SK-N-SH treated with all-trans-retinoic acid at 6 μM for 48 hours (cell line): ENCODE data around the gene PLD5.

Experiments used
- ARNTL ChIP-seq: fragments of 450-650 bp; formaldehyde crosslinking; IDR thresholded peaks from 2 replicates; pipeline ENCODE4 v1.5.0; 2020; ENCODE audit warnings: low read depth, mild to moderate bottlenecking, moderate library complexity, borderline replicate concordance
- BACH2 ChIP-seq: fragments of 250-450 bp; sonication (Bioruptor Pico); IDR thresholded peaks from 2 replicates; pipeline ENCODE4 v1.9.0; 2021; ENCODE audit warnings: mild to moderate bottlenecking, borderline replicate concordance
- CREB5 ChIP-seq: fragments of 250-450 bp; sonication (Bioruptor Pico); IDR thresholded peaks from 2 replicates; pipeline ENCODE4 v1.5.1; 2020; ENCODE audit warnings: low read depth, mild to moderate bottlenecking, moderate library complexity
- CSDC2 ChIP-seq: fragments of 250-450 bp; sonication (Bioruptor Pico); IDR thresholded peaks from 2 replicates; pipeline ENCODE4 v1.5.0; 2020; ENCODE audit warnings: mild to moderate bottlenecking, moderate library complexity
- CSRNP3 ChIP-seq: fragments of 250-450 bp; sonication (Bioruptor Pico); IDR thresholded peaks from 2 replicates; pipeline ENCODE4 v1.5.1; 2021; ENCODE audit warnings: mild to moderate bottlenecking, moderate library complexity
- ESRRG ChIP-seq: fragments of 250-450 bp; sonication (Bioruptor Pico); IDR thresholded peaks from 2 replicates; pipeline ENCODE4 v1.6.1; 2021; ENCODE audit warnings: mild to moderate bottlenecking
- ISL1 ChIP-seq: fragments of 250-450 bp; sonication (Bioruptor Pico); IDR thresholded peaks from 2 replicates; pipeline ENCODE4 v2.1.2; 2022; ENCODE audit warnings: mild to moderate bottlenecking, moderate library complexity
- PATZ1 ChIP-seq: fragments of 250-450 bp; sonication (Bioruptor Pico); IDR thresholded peaks from 2 replicates; pipeline ENCODE4 v1.8.0; 2020; ENCODE audit warnings: mild to moderate bottlenecking, moderate library complexity, borderline replicate concordance
- PPARA ChIP-seq: fragments of 250-450 bp; sonication (Bioruptor Pico); IDR thresholded peaks from 2 replicates; pipeline ENCODE4 v1.5.0; 2020; ENCODE audit warnings: mild to moderate bottlenecking, borderline replicate concordance
- SNAI2 ChIP-seq: fragments of 250-450 bp; sonication (Bioruptor Pico); IDR thresholded peaks from 2 replicates; pipeline ENCODE4 v1.5.0; 2020; ENCODE audit warnings: mild to moderate bottlenecking, moderate library complexity
- TOX ChIP-seq: fragments of 250-450 bp; sonication (Bioruptor Pico); IDR thresholded peaks from 2 replicates; pipeline ENCODE4 v1.8.0; 2021; ENCODE audit warnings: mild to moderate bottlenecking, moderate library complexity, borderline replicate concordance
- ZC3H10 ChIP-seq: fragments of 250-450 bp; sonication (Bioruptor Pico); IDR thresholded peaks from 2 replicates; pipeline ENCODE4 v1.5.1; 2021; ENCODE audit warnings: mild to moderate bottlenecking, moderate library complexity
- ZNF565 ChIP-seq: fragments of 450-650 bp; formaldehyde crosslinking; conservative IDR thresholded peaks from 2 replicates; pipeline ENCODE4 v1.5.0; 2020; ENCODE audit warnings: low read depth, mild to moderate bottlenecking, moderate library complexity

GRCh38 chr1:242132121-242132817, 392.2 kb downstream of the PLD5 start:
- TF ChIP-seq SNAI2 (CRISPR knock-in tag) (no peak), ARNTL (CRISPR knock-in tag) (no peak), ZNF565 (CRISPR knock-in tag) (no peak), PPARA (CRISPR knock-in tag) (no peak), ISL1 (CRISPR knock-in tag) (no peak), ESRRG (CRISPR knock-in tag) (no peak), CSRNP3 (CRISPR knock-in tag) (no peak), BACH2 (CRISPR knock-in tag) (no peak), ZC3H10 (CRISPR knock-in tag) (no peak), CREB5 (CRISPR knock-in tag) (no peak), PATZ1 (no peak), CSDC2 (CRISPR knock-in tag) (no peak), TOX (no peak)
